ENCODE measurements around the gene JAKMIP1. TPM values are rescaled to one million over a fixed set of nuclear protein-coding genes. Genes with fewer than 3 reads are reported as not detected.

The JAKMIP1 gene
- total RNA-seq, 1 donor from 2014 or later = not detected

DNA sequence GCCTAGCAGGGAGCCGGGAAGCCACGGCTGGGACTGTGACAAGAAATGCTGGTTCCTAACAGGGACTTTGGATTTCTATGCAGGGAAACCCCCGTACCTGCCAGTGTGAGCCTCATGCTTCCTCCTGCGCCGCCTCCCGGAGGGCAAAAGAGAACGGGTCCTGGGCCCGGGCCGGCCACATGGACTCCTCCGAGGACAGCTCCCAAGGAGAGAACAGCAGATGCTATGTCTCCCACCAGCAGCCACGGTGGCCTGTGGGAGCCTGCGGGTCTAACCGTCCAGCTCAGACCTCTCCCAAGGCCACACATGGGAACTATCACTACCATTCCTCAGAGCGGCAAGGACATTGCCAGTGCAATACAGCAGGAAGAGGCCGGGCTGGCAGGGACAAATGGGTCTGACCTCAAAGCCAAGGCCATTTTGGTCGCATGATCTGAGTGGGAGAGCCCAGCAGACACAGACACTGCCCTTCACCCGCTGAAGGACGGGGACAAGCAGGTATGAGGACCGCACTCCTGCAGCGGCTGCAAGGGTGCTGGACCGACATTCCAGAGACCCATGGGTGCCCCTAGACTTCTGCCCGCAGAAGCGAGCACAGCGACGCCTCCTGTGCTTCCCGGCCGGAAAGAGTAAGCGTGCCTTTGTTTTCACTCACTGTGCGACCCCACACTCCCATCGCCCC, 177.6 kb downstream of the JAKMIP1 start:
- H3K27me3 ChIP-seq (ENCODE audit: control insufficient read depth, insufficient read depth, low read length) = no peaks in the 10 kb centered on the region
- no peaks in the 10 kb centered on the region for H3K36me3 ChIP-seq (ENCODE audit: control insufficient read depth, insufficient read depth, low read length)
- DNase-seq (ENCODE audit: low read depth) = no peak
- no peak overlapping the region for H3K4me3 ChIP-seq (ENCODE audit: low read depth, low read length)
- TF ChIP-seq, protein P1, sequence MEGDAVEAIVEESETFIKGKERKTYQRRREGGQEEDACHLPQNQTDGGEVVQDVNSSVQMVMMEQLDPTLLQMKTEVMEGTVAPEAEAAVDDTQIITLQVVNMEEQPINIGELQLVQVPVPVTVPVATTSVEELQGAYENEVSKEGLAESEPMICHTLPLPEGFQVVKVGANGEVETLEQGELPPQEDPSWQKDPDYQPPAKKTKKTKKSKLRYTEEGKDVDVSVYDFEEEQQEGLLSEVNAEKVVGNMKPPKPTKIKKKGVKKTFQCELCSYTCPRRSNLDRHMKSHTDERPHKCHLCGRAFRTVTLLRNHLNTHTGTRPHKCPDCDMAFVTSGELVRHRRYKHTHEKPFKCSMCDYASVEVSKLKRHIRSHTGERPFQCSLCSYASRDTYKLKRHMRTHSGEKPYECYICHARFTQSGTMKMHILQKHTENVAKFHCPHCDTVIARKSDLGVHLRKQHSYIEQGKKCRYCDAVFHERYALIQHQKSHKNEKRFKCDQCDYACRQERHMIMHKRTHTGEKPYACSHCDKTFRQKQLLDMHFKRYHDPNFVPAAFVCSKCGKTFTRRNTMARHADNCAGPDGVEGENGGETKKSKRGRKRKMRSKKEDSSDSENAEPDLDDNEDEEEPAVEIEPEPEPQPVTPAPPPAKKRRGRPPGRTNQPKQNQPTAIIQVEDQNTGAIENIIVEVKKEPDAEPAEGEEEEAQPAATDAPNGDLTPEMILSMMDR (IDR thresholded peaks at IDR 0.05; ENCODE audit: insufficient read depth, low read length, poor library complexity, severe bottlenecking) = no peak

DNA sequence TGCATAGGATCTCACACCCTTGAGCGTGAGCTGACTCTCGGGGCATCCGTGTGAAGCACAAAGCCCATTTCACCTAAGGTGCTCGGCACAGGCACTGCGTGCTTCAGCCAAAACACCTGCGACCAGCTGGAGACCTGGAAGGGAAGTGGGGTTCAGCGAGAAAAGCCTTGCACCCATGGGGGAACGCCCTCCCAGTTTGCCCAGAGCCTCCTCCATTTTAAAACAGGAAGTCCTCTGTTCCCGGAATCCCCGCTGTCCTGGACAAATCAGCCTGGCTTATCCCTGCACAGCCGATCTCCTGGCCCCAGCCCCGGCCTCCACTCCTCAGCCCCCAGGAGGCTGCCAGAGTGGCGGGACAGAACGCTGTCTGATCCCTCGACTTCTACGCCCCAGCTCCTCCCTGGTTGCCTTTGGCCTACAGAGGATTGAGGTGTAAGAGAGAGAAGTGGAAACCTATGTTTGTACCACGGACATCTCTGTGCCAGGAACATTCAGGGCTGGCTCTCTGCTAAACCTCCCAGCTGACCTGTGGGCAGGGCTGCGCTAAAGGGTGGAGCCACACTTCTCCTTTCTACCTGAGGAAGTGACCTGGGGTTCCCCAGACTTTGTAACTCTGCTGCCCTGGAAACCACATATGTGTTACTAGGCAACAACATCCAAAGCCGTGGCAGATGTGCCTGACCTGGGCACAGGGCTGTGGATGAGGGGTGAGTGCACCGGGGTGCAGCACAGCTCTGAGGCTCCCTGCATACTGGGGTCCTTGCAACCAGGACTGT, 178.3 kb downstream of the JAKMIP1 start:
- Histone ChIP-seq H3K27me3 (ENCODE audit: control insufficient read depth, insufficient read depth, low read length) (no peaks in the 10 kb centered on the region), H3K4me3 (ENCODE audit: low read depth, low read length) (no peak overlapping the region), H3K36me3 (ENCODE audit: control insufficient read depth, insufficient read depth, low read length) (no peaks in the 10 kb centered on the region)
- TF ChIP-seq, protein P1 (IDR thresholded peaks at IDR 0.05; ENCODE audit: insufficient read depth, low read length, poor library complexity, severe bottlenecking) = no peak
- no peak for DNase-seq (ENCODE audit: low read depth)

DNA sequence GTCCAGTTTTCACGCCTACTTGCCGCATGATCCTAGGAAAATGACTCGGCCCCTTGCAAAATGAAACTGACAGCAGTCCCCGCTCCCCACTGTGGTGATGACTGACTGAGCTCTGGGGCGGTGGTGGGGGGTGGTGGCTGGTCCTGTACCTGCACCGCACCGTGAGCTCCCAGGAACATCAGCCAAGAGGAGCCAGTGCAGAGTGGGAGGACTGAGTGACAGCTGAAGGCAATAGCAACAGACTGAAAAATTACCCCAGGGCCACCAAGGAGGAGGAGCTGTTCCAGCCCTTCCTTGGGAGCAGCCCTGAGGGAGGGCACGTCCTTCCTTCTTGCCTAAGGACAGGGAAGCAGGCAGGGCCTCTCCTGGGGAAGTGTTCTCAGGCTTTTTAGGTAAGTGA, 179.7 kb downstream of the JAKMIP1 start:
- no peak for DNase-seq (ENCODE audit: low read depth)
- TF ChIP-seq, protein P1 (IDR thresholded peaks at IDR 0.05; ENCODE audit: insufficient read depth, low read length, poor library complexity, severe bottlenecking) = no peak
- no peak overlapping the region for H3K4me3 ChIP-seq (ENCODE audit: low read depth, low read length)
- no peaks in the 10 kb centered on the region for H3K36me3 ChIP-seq (ENCODE audit: control insufficient read depth, insufficient read depth, low read length)
- peaks cover under 1% of the 10 kb centered on the region for H3K27me3 ChIP-seq (ENCODE audit: control insufficient read depth, insufficient read depth, low read length)

DNA sequence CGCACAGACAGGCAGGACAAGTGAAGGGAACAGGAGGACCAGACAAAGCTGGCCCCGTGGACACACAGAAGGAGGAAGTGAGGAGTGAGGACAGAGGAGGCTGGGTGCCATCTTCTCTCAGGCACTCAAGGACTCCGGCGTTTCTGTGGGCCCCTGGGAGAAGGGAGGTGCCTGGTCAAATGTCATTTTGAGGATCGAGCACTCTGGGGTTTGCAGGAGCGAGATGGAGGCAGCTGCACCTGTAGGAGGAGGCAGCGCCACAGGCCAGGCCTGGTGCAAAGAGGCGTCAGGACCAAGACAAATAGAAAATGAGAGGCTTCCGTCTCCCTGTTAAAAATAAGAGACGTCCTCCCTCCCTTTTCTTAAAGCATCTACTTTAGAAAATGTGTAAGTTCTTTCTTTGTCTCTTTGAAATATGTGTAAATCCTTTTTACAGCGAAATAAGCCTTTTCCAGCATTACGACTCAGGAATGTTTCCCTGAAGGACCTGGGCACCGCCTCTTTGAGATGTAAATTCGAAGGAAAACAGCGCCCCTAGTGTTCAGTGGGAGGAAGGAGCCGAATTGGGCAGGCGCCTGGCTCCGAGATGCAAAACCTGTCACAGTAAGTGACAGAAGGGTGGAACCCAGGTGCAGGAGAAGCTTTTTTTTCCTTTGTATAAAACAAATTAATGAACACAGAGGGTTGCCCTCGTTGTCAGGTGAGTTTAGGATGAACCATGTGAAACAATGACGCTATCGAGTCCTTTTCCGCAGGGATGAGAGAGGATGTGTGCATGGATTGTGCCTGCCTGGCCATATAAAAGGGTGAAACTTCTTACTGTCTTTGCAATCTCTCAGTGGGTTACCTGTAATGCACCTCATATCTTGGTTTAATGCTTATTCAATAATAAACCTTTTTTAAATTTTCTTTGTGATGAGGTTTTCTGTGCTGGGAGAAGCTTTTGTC, 180.8 kb downstream of the JAKMIP1 start:
- no peaks in the 10 kb centered on the region for H3K36me3 ChIP-seq (ENCODE audit: control insufficient read depth, insufficient read depth, low read length)
- TF ChIP-seq, protein P1 (IDR thresholded peaks at IDR 0.05; ENCODE audit: insufficient read depth, low read length, poor library complexity, severe bottlenecking) = peak; percentile 80
- DNase-seq (ENCODE audit: low read depth) = no peak
- H3K4me3 ChIP-seq (ENCODE audit: low read depth, low read length) = no peak overlapping the region
- peaks cover 2% of the 10 kb centered on the region for H3K27me3 ChIP-seq (ENCODE audit: control insufficient read depth, insufficient read depth, low read length)

DNA sequence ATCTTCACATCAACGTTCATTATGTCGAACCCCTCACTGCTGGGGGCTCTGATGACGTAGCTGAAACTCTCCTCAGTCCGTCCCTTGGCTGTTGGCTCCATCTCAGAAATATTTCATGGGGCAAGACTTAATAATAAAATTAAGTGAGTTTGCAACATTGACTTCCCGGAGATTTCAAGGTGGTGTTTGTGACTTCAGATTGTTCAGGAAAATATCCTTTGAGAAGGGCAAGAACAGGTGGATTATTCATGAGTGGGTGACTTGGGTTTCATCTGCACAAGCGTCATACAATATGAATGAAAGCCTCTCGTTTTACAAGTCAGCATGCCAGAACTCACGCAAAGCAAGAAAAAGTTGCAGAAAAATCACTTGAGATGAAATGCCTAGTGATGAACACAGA, 182.0 kb downstream of the JAKMIP1 start, which contains the start of gene C4orf50:
C4orf50 (minus strand) TSS at position 101 of the 400 bp plus-strand sequence.
- TF ChIP-seq, protein P1 (IDR thresholded peaks at IDR 0.05; ENCODE audit: insufficient read depth, low read length, poor library complexity, severe bottlenecking) = no peak
- H3K27me3 ChIP-seq (ENCODE audit: control insufficient read depth, insufficient read depth, low read length) = peaks cover 2% of the 10 kb centered on the region
- H3K4me3 ChIP-seq (ENCODE audit: low read depth, low read length) = no peak within 1 kb of the TSS
- no peaks in the 10 kb centered on the region for H3K36me3 ChIP-seq (ENCODE audit: control insufficient read depth, insufficient read depth, low read length)
- DNase-seq (ENCODE audit: low read depth) = no peak

Measured in kidney epithelial cell (primary cell).